Measurements from ENCODE around the gene PRR5L.

PRR5L gene

DNA sequence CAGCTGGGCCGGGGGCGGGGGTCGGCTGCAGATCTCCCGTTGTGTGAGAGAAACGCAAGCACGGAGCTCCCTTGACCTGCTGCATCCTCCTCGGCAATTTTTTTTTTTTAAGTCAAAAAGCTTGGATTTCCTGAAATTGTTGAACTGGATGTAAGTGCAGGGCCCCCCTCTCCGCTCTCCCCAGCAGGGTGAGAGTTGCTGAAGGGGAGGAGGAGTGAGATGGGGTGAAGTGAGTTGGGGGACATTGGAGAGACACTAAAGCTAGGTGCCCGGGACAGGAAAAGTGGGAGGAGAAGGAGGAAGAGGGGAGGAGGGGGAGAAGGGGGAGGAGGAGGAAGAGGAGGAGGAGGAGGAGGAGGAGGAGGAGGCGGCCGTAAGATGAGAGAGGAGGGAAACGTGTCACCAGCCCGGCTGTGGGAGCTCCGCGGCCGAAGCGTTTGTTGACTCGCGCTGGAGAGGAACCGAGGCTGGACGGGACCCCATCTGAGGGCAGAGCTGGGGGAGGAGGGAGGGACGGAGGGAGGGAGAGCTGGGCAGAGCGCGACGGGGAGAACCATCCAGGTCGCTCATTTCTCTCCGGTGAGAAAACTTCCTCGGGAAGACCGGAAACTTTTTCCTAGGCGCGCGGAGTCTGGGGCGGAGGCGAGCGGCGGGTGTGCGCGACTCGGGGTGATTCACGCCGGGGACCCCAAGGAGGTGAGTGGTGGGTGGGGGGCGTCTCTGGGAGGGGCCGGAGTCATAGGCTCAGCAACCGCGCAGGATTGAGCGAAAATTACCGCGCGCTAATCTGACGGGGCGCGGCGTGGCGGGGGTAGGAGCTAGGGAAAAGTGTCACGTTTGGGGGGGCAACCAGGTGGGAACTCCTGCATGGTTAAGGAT lies 80.2 kb downstream of the PRR5L start:
- peak overlapping the region; percentile 59 for H3K9ac ChIP-seq (ENCODE audit: low read length)
- H3K36me3 ChIP-seq (replicated peaks; ENCODE audit: insufficient read depth, low read length): no peaks in the 10 kb centered on the region
- H3K9me3 ChIP-seq (replicated peaks; ENCODE audit: insufficient read depth, low read length): no peaks in the 10 kb centered on the region
- TF ChIP-seq, protein P1, sequence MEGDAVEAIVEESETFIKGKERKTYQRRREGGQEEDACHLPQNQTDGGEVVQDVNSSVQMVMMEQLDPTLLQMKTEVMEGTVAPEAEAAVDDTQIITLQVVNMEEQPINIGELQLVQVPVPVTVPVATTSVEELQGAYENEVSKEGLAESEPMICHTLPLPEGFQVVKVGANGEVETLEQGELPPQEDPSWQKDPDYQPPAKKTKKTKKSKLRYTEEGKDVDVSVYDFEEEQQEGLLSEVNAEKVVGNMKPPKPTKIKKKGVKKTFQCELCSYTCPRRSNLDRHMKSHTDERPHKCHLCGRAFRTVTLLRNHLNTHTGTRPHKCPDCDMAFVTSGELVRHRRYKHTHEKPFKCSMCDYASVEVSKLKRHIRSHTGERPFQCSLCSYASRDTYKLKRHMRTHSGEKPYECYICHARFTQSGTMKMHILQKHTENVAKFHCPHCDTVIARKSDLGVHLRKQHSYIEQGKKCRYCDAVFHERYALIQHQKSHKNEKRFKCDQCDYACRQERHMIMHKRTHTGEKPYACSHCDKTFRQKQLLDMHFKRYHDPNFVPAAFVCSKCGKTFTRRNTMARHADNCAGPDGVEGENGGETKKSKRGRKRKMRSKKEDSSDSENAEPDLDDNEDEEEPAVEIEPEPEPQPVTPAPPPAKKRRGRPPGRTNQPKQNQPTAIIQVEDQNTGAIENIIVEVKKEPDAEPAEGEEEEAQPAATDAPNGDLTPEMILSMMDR (IDR thresholded peaks at IDR 0.05; ENCODE audit: low read length): no peak
- TF ChIP-seq EZH2phosphoT487 (IDR thresholded peaks at IDR 0.05; ENCODE audit: low read length) (no peak), EZH2 (optimal IDR thresholded peaks at IDR 0.05; ENCODE audit: low read depth, low read length) (no peak)
- no peak for DNase-seq
- H3K9me2 ChIP-seq (replicated peaks; ENCODE audit: insufficient read depth, low read length): no peaks in the 10 kb centered on the region
- no peaks in the 10 kb centered on the region for H3F3A ChIP-seq (ENCODE audit: insufficient read depth, low read length)
- peaks cover 14% of the 10 kb centered on the region for H3K27me3 ChIP-seq (replicated peaks; ENCODE audit: insufficient read depth, low read length)
- H3K27ac ChIP-seq (ENCODE audit: low read length): no peak overlapping the region
- peaks cover 6% of the 10 kb centered on the region for H3K4me1 ChIP-seq (ENCODE audit: low read length)
- H3K4me3 ChIP-seq (ENCODE audit: low read length): peak overlapping the region; percentile 91
- peak overlapping the region; percentile 82 for H2AFZ ChIP-seq (ENCODE audit: low read length)
- H4K20me1 ChIP-seq (ENCODE audit: insufficient read depth, low read length): no peaks in the 10 kb centered on the region
- no peaks in the 10 kb centered on the region for H3K79me2 ChIP-seq (ENCODE audit: low read length)
- peak overlapping the region; percentile 90 for H3K4me2 ChIP-seq (ENCODE audit: low read depth, low read length)

DNA sequence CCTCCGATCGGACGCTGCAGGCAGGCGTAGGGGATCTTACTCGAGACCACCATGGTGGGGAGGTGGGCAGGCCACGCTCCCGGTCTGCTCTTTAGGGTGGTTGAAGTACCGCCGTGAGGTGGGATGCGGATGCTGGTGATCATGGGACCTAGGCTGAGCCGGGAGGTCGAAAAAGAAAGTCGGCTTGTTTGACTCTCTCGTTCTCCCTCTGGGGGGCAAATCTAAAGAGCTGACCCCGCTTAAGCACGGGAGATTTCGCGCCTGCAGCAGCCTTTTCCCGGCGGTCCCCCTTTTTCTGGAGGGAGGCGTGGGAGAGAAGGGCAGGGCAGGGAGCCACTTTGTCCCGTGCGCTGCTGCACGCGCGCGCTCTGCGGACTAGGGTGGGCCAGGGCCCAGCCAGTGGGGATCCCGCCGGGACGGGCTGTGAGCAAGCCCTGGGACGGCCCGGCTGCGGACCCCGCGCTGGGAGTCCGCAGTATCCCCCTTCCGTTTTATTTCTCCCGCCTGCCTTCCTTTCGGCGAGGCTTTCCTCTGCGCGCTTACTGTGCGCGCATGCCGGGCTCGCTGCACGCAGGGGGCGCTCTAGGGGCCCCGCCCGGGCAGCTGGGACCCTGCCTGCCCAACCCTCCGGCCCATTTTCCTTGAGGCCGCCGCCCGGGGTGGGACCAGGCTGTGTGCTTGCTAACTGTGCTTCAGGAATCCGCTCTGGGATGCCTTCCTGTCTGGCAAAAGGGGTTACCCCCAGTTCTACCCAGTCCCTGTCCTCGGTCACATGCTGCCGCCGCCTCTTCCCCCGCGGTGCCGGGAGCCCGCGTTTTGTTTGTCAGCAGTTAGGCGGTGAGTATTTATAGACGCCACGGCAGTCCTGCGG lies 81.0 kb downstream of the PRR5L start:
- H3K4me2 ChIP-seq (ENCODE audit: low read depth, low read length): peak overlapping the region; percentile 90
- TF ChIP-seq, protein P1 (IDR thresholded peaks at IDR 0.05; ENCODE audit: low read length): peak; percentile 80
- no peak for TF ChIP-seq EZH2phosphoT487 (IDR thresholded peaks at IDR 0.05; ENCODE audit: low read length)
- no peaks in the 10 kb centered on the region for H3K9me2 ChIP-seq (replicated peaks; ENCODE audit: insufficient read depth, low read length)
- no peak overlapping the region; the same call in 1 of the 2 replicates for H3K27ac ChIP-seq (ENCODE audit: low read length)
- peak; percentile 84 for DNase-seq
- H3K4me1 ChIP-seq (ENCODE audit: low read length): peaks cover 6% of the 10 kb centered on the region
- peak overlapping the region; percentile 59 for H3K9ac ChIP-seq (ENCODE audit: low read length)
- no peaks in the 10 kb centered on the region for H4K20me1 ChIP-seq (ENCODE audit: insufficient read depth, low read length)
- no peaks in the 10 kb centered on the region for H3K9me3 ChIP-seq (replicated peaks; ENCODE audit: insufficient read depth, low read length)
- H3F3A ChIP-seq (ENCODE audit: insufficient read depth, low read length): no peaks in the 10 kb centered on the region
- H3K27me3 ChIP-seq (replicated peaks; ENCODE audit: insufficient read depth, low read length): peaks cover 14% of the 10 kb centered on the region
- peak overlapping the region; percentile 82 for H2AFZ ChIP-seq (ENCODE audit: low read length)
- H3K36me3 ChIP-seq (replicated peaks; ENCODE audit: insufficient read depth, low read length): no peaks in the 10 kb centered on the region
- peak overlapping the region; percentile 91 for H3K4me3 ChIP-seq (ENCODE audit: low read length)
- H3K79me2 ChIP-seq (ENCODE audit: low read length): no peaks in the 10 kb centered on the region

DNA sequence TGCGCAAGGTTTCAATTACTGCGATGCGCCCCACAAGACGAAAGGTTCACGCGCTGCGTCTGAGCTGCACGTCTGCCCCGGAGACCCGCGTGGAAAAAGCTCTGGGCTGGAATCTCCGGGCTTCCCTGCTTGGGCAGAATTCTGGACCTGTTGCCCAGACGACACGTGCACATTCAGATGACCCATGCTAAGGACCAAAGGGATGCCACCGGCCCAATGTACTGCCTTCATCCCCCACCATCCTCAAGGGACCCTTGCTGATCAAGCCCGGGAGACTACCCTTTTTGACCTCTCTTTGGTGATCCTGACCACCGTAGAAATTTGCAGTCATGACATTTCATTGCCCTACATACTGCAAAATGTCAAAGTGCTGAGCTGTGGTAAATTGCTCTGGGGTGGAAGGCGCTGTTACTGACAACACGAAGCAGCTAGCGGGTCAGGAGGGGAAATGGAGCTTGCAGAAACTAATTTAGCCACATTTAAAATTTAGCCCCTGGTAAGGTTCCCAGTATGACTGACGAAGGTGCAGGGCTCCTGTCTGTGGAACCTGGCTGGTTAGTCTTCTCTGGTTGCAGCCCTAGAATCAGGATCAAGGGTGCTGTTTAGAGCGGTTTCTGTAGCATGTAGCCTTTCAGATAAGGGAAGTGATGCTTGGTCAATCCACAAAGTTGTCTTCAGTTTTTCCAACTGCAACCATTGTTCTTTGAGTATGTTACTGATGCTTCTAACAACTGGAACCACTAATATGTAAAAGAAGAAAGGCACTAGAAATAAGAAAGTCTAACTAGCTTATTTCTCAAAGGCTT lies 81.9 kb downstream of the PRR5L start:
- no peaks in the 10 kb centered on the region for H4K20me1 ChIP-seq (ENCODE audit: insufficient read depth, low read length)
- no peaks in the 10 kb centered on the region for H3F3A ChIP-seq (ENCODE audit: insufficient read depth, low read length)
- H3K27me3 ChIP-seq (replicated peaks; ENCODE audit: insufficient read depth, low read length): peaks cover 14% of the 10 kb centered on the region
- H2AFZ ChIP-seq (ENCODE audit: low read length): peak overlapping the region; percentile 82
- H3K27ac ChIP-seq (ENCODE audit: low read length): no peak overlapping the region
- H3K4me1 ChIP-seq (ENCODE audit: low read length): peaks cover 6% of the 10 kb centered on the region
- peak overlapping the region; percentile 90 for H3K4me2 ChIP-seq (ENCODE audit: low read depth, low read length)
- H3K36me3 ChIP-seq (replicated peaks; ENCODE audit: insufficient read depth, low read length): no peaks in the 10 kb centered on the region
- H3K9me2 ChIP-seq (replicated peaks; ENCODE audit: insufficient read depth, low read length): no peaks in the 10 kb centered on the region
- no peaks in the 10 kb centered on the region for H3K9me3 ChIP-seq (replicated peaks; ENCODE audit: insufficient read depth, low read length)
- H3K79me2 ChIP-seq (ENCODE audit: low read length): no peaks in the 10 kb centered on the region
- DNase-seq: peak; percentile 9
- TF ChIP-seq, protein P1 (IDR thresholded peaks at IDR 0.05; ENCODE audit: low read length): no peak
- TF ChIP-seq EZH2 (optimal IDR thresholded peaks at IDR 0.05; ENCODE audit: low read depth, low read length): no peak
- TF ChIP-seq EZH2phosphoT487 (IDR thresholded peaks at IDR 0.05; ENCODE audit: low read length): no peak
- H3K9ac ChIP-seq (ENCODE audit: low read length): peak overlapping the region; percentile 59; the same call in 1 of the 2 replicates
- peak overlapping the region; percentile 91 for H3K4me3 ChIP-seq (ENCODE audit: low read length)

Data from MM.1S (cell line).